HG03196 (cell line): ENCODE measurements around the gene ZNF687.
"Not testable (repeated sequence)": the region's sequence is repeated elsewhere in the genome, so short reads cannot be mapped to it uniquely, and the experiment has no call there.

ENCODE experiments used
- ATAC-seq: cut with Tn5 transposase; IDR thresholded peaks from one replicate; pipeline ENCODE4 v1.9.1; 2021; ENCODE audit not compliant: unreplicated experiment

Gene ZNF687

GRCh38 chr1:151275341-151275740 is 6.8 kb upstream of the ZNF687 start:
- not testable (repeated sequence) for ATAC-seq

- no peak for ATAC-seq
Observed at GRCh38 chr1:151277249-151277648, 4.8 kb upstream of the ZNF687 start.

GRCh38 chr1:151281225-151281968 is 702 bp upstream of the ZNF687 start:
- ATAC-seq: peak; percentile 38

- no peak for ATAC-seq
Observed at GRCh38 chr1:151282883-151283725, 1.0 kb downstream of the ZNF687 start.

GRCh38 chr1:151284013-151284577 is 2.0 kb downstream of the ZNF687 start:
- no peak for ATAC-seq

GRCh38 chr1:151286619-151287340 is 4.7 kb downstream of the ZNF687 start:
- no peak for ATAC-seq

GRCh38 chr1:151287341-151287699 is 5.2 kb downstream of the ZNF687 start:
- no peak for ATAC-seq

GRCh38 chr1:151287767-151288500 is 5.8 kb downstream of the ZNF687 start:
- no peak for ATAC-seq

GRCh38 chr1:151288502-151288901 is 6.4 kb downstream of the ZNF687 start:
- ATAC-seq: no peak

- no peak for ATAC-seq
Observed at GRCh38 chr1:151289080-151289935, 7.2 kb downstream of the ZNF687 start.

GRCh38 chr1:151289991-151290708 is 8.1 kb downstream of the ZNF687 start:
- ATAC-seq: no peak

GRCh38 chr1:151290709-151291303 is 8.7 kb downstream of the ZNF687 start:
- ATAC-seq: no peak

- no peak for ATAC-seq
Observed at GRCh38 chr1:151292207-151293030, 10.3 kb downstream of the ZNF687 start.

GRCh38 chr1:151293093-151293492 is 11.0 kb downstream of the ZNF687 start:
- no peak for ATAC-seq

GRCh38 chr1:151294742-151295462 is 12.8 kb downstream of the ZNF687 start:
- no peak for ATAC-seq

- no peak for ATAC-seq
Observed at GRCh38 chr1:151309811-151310323, 27.8 kb downstream of the ZNF687 start.

- no peak for ATAC-seq
Observed at GRCh38 chr1:151311011-151311410, 28.9 kb downstream of the ZNF687 start.
